HG03135 (cell line): ENCODE measurements around the gene PCSK5.
"Not testable (repeated sequence)": the region's sequence is repeated elsewhere in the genome, so short reads cannot be mapped to it uniquely, and the experiment has no call there.

Experiments used
- ATAC-seq: cut with Tn5 transposase; IDR thresholded peaks from one replicate; pipeline ENCODE4 v1.9.1; 2021; ENCODE audit warnings: mild to moderate bottlenecking, moderate library complexity; ENCODE audit not compliant: unreplicated experiment

Gene PCSK5

DNA sequence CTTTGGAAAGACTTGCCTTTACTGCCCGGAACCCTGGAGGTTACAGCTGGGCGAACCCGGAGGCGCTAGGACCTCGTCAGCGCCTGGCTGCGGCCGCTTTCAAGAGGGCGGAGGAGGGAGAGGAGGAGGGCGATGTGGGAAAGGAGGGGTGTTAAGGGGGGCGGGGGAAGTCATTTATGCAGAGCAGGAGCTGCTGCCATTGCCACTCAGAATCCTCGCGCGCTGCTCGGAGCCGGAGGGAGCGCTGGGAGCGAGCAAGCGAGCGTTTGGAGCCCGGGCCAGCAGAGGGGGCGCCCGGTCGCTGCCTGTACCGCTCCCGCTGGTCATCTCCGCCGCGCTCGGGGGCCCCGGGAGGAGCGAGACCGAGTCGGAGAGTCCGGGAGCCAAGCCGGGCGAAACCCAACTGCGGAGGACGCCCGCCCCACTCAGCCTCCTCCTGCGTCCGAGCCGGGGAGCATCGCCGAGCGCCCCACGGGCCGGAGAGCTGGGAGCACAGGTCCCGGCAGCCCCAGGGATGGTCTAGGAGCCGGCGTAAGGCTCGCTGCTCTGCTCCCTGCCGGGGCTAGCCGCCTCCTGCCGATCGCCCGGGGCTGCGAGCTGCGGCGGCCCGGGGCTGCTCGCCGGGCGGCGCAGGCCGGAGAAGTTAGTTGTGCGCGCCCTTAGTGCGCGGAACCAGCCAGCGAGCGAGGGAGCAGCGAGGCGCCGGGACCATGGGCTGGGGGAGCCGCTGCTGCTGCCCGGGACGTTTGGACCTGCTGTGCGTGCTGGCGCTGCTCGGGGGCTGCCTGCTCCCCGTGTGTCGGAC lies at the start of gene PCSK5:
Gene PCSK5 (plus strand): TSS at position 202 of the 805 bp plus-strand sequence. CDS start 509 bp downstream, at position 711.
- peak; percentile 84 for ATAC-seq

DNA sequence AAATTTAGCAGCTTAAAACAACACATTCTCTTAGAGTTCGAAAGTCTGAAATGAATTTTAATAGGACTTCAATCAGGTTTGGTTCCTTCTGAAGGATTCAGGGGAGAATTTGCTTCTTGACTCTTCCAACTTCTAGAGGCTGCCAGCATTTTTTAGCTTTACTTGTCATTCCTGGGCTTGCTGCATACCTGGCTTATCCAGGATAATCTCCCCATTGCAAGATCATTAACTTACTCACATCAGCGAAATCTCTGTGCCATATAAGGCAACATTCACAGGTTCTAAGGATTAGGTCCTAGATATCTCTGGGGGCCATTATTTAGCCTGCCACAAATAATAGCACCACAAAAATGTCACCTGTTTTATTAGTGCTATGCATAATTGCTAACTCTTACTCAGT lies 46.2 kb upstream of the PCSK5 start:
- ATAC-seq = no peak

- ATAC-seq = no peak
Observed at GRCh38 chr9:75845806-75846205, 44.7 kb upstream of the PCSK5 start.

DNA sequence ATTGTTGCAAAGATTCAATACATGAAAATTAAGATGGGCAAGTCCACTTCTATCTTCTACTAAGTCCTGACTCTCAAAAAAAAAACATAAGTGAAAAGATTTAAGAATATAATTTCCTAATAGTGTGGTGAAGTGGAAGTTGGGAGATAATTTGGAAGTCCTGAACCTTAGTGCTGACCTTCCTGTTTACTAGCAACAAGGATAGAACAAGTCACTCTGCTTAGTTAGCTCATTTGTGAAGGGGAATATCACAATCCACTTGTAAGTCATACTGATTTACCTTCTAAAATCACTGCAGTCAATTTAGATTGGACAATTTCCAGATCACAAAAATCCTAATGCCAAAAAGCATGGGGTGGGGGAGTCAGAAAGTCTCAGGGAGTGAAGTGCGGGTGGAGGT lies 43.4 kb upstream of the PCSK5 start:
- no peak for ATAC-seq

DNA sequence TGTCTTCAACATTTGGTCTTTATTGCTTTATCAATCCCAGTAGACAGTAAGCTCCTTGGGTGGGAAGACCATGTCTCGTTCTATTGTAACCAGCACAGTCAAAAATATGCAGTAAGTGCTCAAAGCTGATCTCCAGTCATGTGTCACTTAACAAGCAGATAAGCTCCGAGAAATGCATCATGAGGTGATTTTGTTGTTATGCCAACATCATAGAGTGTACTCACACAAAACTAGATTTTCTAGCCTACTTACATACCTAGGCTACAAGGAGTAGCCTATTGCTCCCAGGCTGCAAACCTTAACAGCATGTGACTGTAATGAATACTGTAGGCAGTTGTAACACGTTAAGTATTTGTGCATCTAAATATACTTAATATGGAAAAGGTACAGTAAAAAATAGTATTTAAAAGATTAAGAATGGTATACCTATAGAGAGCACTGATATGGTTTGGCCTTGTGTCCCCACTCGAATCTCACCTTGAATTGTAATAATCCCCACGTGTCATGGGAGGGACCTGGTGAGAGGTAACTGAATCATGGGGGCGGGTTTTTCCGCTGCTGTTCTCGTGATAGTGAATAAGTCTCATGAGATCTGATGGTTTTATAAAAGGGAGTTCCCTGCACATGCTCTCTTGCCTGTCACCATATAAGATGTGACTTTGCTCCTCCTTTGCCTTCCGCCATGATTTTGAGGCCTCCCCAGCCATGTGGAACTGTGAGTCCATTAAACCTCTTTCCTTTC lies 39.8 kb upstream of the PCSK5 start:
- ATAC-seq = no peak

DNA sequence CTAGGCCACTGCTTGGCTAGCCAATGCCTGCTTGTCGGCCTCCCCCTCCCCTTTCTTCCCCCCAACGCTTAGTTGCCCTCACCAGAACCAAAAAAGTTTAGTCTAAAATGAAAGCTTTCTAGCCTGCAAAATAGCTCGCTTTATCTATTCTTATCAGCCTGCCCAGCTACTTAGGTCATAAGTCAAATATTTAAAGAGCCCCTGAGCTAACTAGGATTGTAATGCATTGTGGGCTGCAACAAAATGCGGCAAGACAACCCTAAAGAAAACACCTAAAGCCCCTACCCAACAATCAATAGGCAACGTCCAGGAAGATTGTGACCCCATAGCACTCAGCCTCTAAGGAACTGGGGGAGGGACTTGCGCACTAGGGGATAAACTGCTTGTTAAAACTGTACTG lies 38.6 kb upstream of the PCSK5 start:
- ATAC-seq = no peak

DNA sequence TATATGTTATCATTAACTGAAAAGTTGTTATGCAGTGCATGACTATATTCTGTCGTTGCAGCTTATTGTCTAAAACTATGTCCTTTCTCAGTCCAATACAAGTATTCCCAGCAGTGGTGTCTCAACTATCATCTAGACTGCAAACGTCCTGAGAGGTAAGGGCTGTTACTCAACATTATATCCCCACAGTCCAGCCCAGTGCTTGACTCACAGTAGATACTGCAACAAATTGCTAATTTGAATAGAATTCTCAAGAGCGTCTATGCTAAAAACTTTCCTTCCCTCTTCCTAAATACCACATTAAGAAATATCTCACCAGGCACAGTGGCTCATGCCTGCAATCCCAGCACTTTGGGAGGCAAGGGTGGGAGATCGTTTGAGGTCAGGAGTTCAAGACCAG lies 37.7 kb upstream of the PCSK5 start:
- no peak for ATAC-seq

- no peak for ATAC-seq
Observed at GRCh38 chr9:75855509-75855908, 35.0 kb upstream of the PCSK5 start.

DNA sequence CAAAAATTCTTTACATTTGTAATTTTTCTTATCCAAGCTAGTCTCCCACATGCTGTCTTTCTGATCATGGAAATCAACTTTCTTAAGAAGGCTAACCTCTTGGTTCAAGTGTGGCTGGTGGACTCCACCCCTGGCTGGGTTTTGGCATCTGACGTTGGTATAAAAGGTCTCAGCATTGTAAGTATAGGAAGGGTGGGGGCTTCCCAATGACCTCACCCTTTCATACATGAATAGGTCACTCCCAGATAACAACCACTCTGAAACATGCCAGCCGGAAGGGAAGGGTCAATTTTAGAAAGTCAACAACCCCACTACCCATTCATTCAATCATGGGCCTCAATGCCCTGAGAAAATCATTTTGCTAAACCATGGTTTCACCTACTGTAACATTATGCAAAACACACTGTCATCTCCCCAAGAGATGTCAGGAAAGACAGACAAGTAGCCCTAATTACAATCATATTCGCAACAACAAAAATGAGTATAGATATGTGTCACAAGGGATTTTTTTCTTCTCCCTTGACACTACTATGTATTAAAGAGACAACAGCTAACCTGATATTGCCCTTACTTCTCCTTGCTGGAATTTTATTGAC lies 31.9 kb upstream of the PCSK5 start:
- no peak for ATAC-seq

DNA sequence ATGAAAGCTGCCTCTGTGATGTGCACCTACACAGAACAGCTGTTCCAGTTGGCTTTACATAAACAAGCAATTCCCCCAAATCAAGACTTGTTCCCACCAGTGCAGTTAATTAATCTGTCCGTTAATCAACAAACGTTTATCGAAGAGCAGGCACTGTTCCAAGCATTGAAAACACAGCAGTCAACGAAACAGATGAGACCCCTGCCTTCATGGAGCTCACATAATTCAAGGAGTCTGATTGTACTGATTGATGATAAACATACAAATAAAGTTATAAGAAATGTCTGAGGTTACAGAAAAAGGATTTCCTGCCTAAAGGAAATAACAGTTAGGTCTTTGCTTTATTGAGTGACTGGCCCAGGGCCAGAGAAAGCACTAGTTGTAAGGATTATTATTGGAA lies 26.2 kb upstream of the PCSK5 start:
- no peak for ATAC-seq

- no peak for ATAC-seq
Observed at GRCh38 chr9:75866273-75866871, 24.1 kb upstream of the PCSK5 start.

GRCh38 chr9:75868526-75868925 lies 21.9 kb upstream of the PCSK5 start:
- ATAC-seq = not testable (repeated sequence)

- no peak for ATAC-seq
Observed at GRCh38 chr9:75869236-75869635, 21.2 kb upstream of the PCSK5 start.

DNA sequence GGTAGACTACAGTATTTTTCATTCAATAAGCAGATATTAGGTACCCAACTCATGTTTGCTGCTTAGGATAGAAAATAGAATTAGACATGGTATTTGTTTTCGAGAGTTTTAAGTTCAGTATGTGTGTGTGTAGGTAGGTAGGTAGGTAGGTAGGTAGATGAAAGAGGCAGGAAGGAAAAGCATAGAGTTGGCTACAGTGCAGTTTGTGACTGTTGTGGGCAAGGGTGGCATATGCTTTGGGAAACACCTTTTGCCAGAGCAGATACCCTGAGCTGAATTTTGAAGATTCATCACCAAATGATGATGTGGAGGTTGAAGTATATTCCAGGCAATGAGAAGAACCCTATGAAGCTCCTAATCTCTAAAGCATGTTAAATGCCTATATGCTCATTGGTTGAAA lies 20.0 kb upstream of the PCSK5 start:
- no peak for ATAC-seq

GRCh38 chr9:75871624-75872023 lies 18.8 kb upstream of the PCSK5 start:
- ATAC-seq = no peak

- no peak for ATAC-seq
Observed at GRCh38 chr9:75873712-75874111, 16.8 kb upstream of the PCSK5 start.

DNA sequence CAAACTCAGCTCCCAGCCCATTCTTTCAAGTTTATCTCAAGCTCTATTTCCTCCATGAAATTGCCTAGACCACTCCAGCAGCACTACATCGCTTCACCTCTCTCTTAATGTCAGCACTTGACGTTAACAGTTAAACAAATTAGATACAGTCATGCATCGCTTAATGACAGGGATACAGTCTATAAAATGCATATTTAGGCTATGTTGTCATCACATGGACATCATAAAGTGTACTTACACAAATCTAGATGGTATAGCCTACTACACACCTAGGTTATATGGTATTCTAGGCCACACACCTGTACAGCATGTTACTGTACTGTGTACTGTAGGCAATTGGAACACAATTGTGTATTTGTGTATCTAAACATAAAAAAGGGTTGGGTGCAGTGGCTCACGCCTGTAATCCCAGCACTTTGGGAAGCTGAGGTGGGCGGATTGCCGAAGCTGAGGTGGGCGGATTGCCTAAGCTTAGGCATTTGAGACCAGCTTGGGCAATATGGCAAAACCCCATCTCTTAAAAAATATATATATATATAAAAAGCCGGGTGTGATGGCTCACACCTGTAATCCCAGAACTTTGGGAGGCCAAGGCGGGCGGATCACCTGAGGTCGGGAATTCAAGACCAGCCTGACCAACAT lies 13.4 kb upstream of the PCSK5 start:
- no peak for ATAC-seq

- ATAC-seq = no peak
Observed at GRCh38 chr9:75878488-75878860, 12.0 kb upstream of the PCSK5 start.

- ATAC-seq = no peak
Observed at GRCh38 chr9:75880618-75881017, 9.9 kb upstream of the PCSK5 start.

DNA sequence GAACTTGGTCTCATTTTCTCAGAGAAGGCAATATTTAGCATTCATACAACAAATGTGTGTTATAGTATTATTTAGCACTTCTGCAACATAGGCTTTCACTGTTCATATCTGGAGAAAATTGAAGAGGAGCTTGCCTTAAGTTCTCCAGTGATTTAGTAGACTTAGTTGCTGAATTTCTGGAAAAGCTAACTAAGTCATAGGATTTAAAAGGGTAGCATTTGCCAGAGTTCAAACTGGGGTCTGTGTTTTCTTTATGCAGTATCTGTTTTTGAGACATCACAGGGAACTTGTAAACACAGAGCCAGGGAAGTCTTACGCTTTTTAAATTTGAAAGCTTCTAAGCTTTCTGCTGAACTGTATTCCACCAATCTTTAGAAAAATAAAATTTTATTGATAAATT lies 8.7 kb upstream of the PCSK5 start:
- ATAC-seq = no peak

GRCh38 chr9:75885652-75886051 lies 4.8 kb upstream of the PCSK5 start:
- ATAC-seq = no peak
